Measurements from ENCODE around the gene UGT1A4. TPM values are rescaled to one million over a fixed set of nuclear protein-coding genes. Genes with fewer than 3 reads are reported as not detected.
A peak's percentile ranks its signal among the peaks of the same experiment; 100 is the strongest.

The UGT1A4 gene
- polyA plus RNA-seq, 1 experiment, result not detected

- no peak for TF ChIP-seq CTCF (IDR thresholded peaks at IDR 0.05; ENCODE audit: insufficient read depth, low read depth, low read length)
- no peak for DNase-seq (ENCODE audit: low read depth)
- ChIA-PET CTCF (interaction anchor here (0.6 kb wide), 1 partner anchor 15 kb away, joined by 3 read pairs; no protein-coding TSS in a partner anchor), POLR2A (no interaction called here)
- Histone ChIP-seq H3K4me3 (ENCODE audit: low read depth, low read length) (no peak overlapping the region), H3K27me3 (ENCODE audit: control insufficient read depth, insufficient read depth, low read length) (no peaks in the 10 kb centered on the region; the same call in 1 of the 2 replicates), H3K36me3 (ENCODE audit: control insufficient read depth, insufficient read depth, low read length) (no peaks in the 10 kb centered on the region)
Observed at GRCh38 chr2:233761040-233761769, 42.7 kb downstream of the UGT1A4 start.

- CTCF ChIA-PET, result interaction anchor here (0.6 kb wide), 1 partner anchor 212 kb away, joined by 3 read pairs; no protein-coding TSS in a partner anchor
- H3K36me3 ChIP-seq (ENCODE audit: control insufficient read depth, insufficient read depth, low read length), result no peaks in the 10 kb centered on the region
- no peak for TF ChIP-seq CTCF (IDR thresholded peaks at IDR 0.05; ENCODE audit: insufficient read depth, low read depth, low read length)
- POLR2A ChIA-PET, result interaction anchor here (0.6 kb wide), 1 partner anchor 1697 kb away, joined by 4 read pairs; no protein-coding TSS in a partner anchor
- no peaks in the 10 kb centered on the region for H3K27me3 ChIP-seq (ENCODE audit: control insufficient read depth, insufficient read depth, low read length)
- peak; percentile 55 for DNase-seq (ENCODE audit: low read depth)
- no peak overlapping the region for H3K4me3 ChIP-seq (ENCODE audit: low read depth, low read length)
Observed at GRCh38 chr2:233764264-233764663, 45.7 kb downstream of the UGT1A4 start.

- H3K36me3 ChIP-seq (ENCODE audit: control insufficient read depth, insufficient read depth, low read length), result no peaks in the 10 kb centered on the region
- CTCF ChIA-PET, result interaction anchor here (0.6 kb wide), 1 partner anchor 211 kb away, joined by 3 read pairs; no protein-coding TSS in a partner anchor
- no peaks in the 10 kb centered on the region for H3K27me3 ChIP-seq (ENCODE audit: control insufficient read depth, insufficient read depth, low read length)
- DNase-seq (ENCODE audit: low read depth), result no peak
- POLR2A ChIA-PET, result interaction anchor here (0.6 kb wide), 1 partner anchor 1698 kb away, joined by 4 read pairs; no protein-coding TSS in a partner anchor
- no peak for TF ChIP-seq CTCF (IDR thresholded peaks at IDR 0.05; ENCODE audit: insufficient read depth, low read depth, low read length)
- no peak overlapping the region for H3K4me3 ChIP-seq (ENCODE audit: low read depth, low read length)
Observed at GRCh38 chr2:233764761-233765160, 46.2 kb downstream of the UGT1A4 start.

GRCh38 chr2:233766416-233766815 lies 47.9 kb downstream of the UGT1A4 start:
- ChIA-PET POLR2A (no interaction called here), CTCF (interaction anchor here (0.8 kb wide), 1 partner anchor 53 kb away, joined by 3 read pairs; no protein-coding TSS in a partner anchor)
- no peak for TF ChIP-seq CTCF (IDR thresholded peaks at IDR 0.05; ENCODE audit: insufficient read depth, low read depth, low read length)
- no peaks in the 10 kb centered on the region for H3K36me3 ChIP-seq (ENCODE audit: control insufficient read depth, insufficient read depth, low read length)
- H3K4me3 ChIP-seq (ENCODE audit: low read depth, low read length), result no peak overlapping the region
- H3K27me3 ChIP-seq (ENCODE audit: control insufficient read depth, insufficient read depth, low read length), result no peaks in the 10 kb centered on the region
- no peak for DNase-seq (ENCODE audit: low read depth)

GRCh38 chr2:233768076-233768475 lies 49.5 kb downstream of the UGT1A4 start:
- ChIA-PET POLR2A (no interaction called here), CTCF (no interaction called here)
- Histone ChIP-seq H3K27me3 (ENCODE audit: control insufficient read depth, insufficient read depth, low read length) (no peaks in the 10 kb centered on the region), H3K36me3 (ENCODE audit: control insufficient read depth, insufficient read depth, low read length) (no peaks in the 10 kb centered on the region), H3K4me3 (ENCODE audit: low read depth, low read length) (no peak overlapping the region)
- TF ChIP-seq CTCF (IDR thresholded peaks at IDR 0.05; ENCODE audit: insufficient read depth, low read depth, low read length), result no peak
- no peak for DNase-seq (ENCODE audit: low read depth)
